H1 (cell line): ENCODE data around the gene PCDHGA1. TPM values are rescaled to one million over a fixed set of nuclear protein-coding genes. Genes with fewer than 3 reads are reported as not detected.

Experiments
- RXRA ChIP-seq: IDR thresholded peaks from 2 replicates; pipeline ENCODE4 v1.6.1; 2011; ENCODE audit warnings: low read depth, mild to moderate bottlenecking, low read length, moderate library complexity; ENCODE audit not compliant: insufficient read depth
- polyA plus RNA-seq, 7 experiments: library from polyadenylated mRNA; depleted of rRNA in 3 of 7; stranded (reverse) in 5 of 7; unstranded in 2 of 7; fragments of >200 nt in 5 of 7; fragments of 200-250 nt in 2 of 7; gene quantifications; 1 replicate in 5 of 7; 2 replicates in 1 of 7; 4 replicates in 1 of 7; pipeline versions ENCODE4 v1.2.1 to v1.2.3, GENCODE V29; 2011 to 2013; ENCODE audit warnings: missing spikeins in 2 of 7, mixed read lengths in 2 of 7
- total RNA-seq: library from RNA; stranded (reverse); fragmentation: NEBNext Ultra II Directional; extraction: Animal tissue kit (Norgen Biotek cat#: 25700); gene quantifications from 2 replicates; pipeline ENCODE4 v1.2.1, GENCODE V29; 2021

The PCDHGA1 gene
- total and polyA plus RNA-seq, 2 of the 8 experiments (the other 6 are each of a cell fraction or from before 2014, with no cell fraction given): 0.57 to 0.89 TPM

GRCh38 chr5:141465351-141465750 lies 135.0 kb downstream of the PCDHGA1 start (continued):
- no peak for TF ChIP-seq RXRA
